GM12874 (cell line): ENCODE results near the gene PCARE.

Experiments used
- CTCF ChIP-seq: IDR thresholded peaks from 2 replicates; pipeline ENCODE4 v1.5.1; 2011; ENCODE audit warnings: low read depth, mild to moderate bottlenecking, control low read depth, low read length, moderate library complexity; ENCODE audit not compliant: insufficient read depth

Gene PCARE

GRCh38 chr2:29065068-29065811 is 9.1 kb downstream of the PCARE start:
- no peak for TF ChIP-seq CTCF

- TF ChIP-seq CTCF = no peak
These were observed 9.6 kb downstream of the PCARE start for GRCh38 chr2:29064746-29065067.

GRCh38 chr2:29064346-29064715 is 10.0 kb downstream of the PCARE start:
- TF ChIP-seq CTCF = no peak

GRCh38 chr2:29063646-29064345 is 10.5 kb downstream of the PCARE start:
- no peak for TF ChIP-seq CTCF

- no peak for TF ChIP-seq CTCF
These were observed 11.3 kb downstream of the PCARE start for GRCh38 chr2:29063056-29063455.

GRCh38 chr2:29062371-29062770 is 12.0 kb downstream of the PCARE start:
- TF ChIP-seq CTCF = no peak

- TF ChIP-seq CTCF = no peak
These were observed 12.7 kb downstream of the PCARE start for GRCh38 chr2:29061616-29062015.
